Brain pericyte (primary cell): Measurements from ENCODE around the gene SELL.
"Not testable (repeated sequence)": the region's sequence is repeated elsewhere in the genome, so short reads cannot be mapped to it uniquely, and the experiment has no call there.

ENCODE experiments used
- DNase-seq: peaks from one replicate; pipeline ENCODE4 v3.0.0-alpha.2; 2012; ENCODE audit warnings: low read depth, low spot score

SELL gene

DNA sequence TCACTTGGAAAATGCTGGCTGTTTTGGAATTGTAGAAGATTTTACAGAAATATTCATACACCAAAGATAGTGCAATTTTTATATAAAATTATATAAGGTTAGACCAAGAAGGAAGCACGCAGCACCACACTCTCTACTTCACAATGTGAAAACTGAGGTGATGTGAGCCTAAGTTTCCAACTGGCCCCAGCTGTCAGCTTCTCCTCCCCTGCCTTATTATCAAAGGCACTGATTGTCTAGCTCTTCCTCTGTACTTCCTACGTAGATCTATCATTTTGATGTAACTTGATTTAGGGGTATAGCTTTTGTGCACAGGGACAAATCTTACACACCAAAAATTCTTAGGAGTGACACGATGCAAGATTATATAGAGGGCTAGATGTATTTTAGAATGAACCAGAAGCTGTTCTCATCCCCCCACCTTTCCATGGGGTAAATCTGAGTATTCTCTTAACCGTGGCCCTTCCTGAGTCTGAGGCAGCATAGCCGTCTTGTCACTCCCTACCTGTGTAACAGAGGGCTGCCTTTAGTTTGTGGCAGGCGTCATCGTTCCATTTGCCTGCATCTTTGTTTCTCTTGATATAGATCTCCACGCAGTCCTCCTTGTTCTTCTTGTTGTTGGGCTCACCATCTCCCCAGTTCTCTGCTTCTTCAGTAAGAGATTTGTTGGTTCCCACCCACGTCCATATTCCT lies 3.4 kb downstream of the SELL start:
- no peak for DNase-seq

DNA sequence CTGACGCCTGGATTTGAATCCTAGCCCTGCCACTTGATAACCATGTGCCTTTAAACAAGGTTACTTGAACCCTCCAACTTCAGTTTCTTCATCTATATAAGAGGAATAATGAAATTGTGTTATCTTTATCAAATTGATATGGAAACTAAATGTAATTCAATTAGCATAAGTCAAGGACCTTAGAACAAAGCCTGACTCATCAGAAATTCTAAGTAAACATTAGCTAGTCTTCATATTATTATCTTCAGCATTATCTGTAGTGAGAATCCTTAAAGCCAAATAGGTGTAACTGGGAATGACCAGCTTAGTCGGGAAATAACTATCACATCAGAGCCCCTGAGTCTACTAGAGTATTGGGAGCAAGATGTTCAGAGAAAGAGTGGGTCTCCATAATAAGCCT lies 6.6 kb downstream of the SELL start:
- no peak for DNase-seq

DNA sequence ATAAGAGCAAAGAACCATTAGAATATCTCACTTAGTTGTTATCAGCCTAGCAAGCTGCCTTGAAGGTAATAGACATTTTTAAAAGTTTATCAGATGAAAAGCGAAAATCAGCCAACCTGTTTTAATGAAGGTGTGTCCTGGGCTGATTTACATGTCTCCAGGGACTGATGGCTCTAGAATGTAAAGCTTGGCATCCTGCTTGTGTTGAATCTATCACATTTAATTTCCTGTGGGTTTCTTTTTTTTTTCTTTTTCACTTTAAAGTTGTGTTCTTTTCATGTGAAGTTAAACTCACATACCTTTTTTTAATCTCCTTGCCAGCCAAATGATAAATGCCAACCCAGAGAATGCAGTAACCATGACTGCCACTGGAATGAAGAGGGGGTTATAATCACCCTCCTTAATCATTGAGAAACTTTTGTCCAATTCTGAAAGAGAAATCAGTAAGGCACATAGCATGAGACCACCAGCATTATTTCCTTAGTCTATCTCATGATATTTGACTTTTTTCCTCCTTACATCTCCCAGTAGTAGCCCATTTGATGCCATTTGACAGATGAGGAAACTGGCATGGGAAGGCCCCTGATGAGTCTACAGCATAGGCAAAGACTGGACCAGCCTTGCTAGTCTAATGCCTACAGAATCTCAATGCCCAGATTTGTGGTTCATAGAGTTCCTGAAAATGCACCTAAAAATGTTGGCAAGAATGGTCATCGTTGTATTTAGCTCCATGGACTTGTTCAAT lies 10.0 kb downstream of the SELL start:
- no peak for DNase-seq

DNA sequence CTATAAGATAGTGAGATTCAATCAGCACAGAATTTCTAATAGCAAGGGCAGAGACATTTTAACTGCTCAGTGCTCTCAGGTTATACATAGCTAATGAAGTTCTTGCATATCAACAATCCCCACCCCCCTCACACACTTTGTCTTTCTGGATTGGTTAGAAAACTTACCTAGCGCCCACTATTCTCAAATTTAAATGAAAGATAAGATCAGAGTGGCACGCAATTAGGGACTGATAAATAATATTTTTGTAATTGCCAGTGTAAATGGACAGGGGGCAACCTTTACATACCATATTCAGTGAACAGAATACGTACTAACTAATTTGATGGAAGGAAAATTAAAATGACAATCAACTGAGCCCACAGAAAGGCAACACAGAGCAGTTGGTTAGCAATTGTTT lies 11.7 kb downstream of the SELL start:
- DNase-seq, result no peak

DNA sequence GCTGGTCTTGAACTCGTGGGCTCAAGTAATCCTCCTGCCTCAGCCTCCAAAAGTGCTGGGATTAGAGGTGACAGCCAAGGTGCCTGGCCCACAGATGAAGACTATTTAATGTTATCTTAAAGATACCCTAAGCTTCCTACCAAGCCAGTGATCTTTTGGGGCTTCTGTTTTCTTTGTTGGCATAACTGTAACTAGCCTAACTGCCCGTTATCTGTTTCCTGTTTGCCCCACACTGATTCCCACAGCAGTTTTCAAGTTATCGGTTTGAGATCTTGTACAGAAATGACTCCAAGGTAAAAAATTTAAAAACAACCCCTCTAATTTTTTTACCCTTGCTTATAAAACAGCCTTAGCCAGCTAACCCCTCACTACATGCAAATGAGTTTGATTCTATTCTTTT lies 12.4 kb downstream of the SELL start:
- DNase-seq, result no peak

DNA sequence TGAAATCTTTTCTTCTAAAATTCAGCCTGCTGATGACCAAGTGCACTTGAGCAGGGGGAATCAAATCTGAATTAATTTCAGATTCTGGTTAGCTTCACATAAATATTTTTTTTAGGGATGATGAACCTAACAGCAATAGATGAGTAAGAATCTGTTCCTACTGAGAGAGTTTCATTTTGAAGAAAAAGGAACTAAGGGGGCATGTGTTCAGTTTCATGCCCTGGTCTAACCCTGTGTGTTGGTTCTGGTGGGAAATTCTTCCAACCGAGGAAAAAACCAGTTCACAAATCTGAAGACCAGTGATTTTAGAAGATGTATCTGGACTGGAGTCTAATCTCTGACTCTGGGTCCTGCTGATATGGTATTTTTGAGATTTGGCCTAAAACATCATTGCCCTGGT lies 13.7 kb downstream of the SELL start:
- no peak for DNase-seq

DNA sequence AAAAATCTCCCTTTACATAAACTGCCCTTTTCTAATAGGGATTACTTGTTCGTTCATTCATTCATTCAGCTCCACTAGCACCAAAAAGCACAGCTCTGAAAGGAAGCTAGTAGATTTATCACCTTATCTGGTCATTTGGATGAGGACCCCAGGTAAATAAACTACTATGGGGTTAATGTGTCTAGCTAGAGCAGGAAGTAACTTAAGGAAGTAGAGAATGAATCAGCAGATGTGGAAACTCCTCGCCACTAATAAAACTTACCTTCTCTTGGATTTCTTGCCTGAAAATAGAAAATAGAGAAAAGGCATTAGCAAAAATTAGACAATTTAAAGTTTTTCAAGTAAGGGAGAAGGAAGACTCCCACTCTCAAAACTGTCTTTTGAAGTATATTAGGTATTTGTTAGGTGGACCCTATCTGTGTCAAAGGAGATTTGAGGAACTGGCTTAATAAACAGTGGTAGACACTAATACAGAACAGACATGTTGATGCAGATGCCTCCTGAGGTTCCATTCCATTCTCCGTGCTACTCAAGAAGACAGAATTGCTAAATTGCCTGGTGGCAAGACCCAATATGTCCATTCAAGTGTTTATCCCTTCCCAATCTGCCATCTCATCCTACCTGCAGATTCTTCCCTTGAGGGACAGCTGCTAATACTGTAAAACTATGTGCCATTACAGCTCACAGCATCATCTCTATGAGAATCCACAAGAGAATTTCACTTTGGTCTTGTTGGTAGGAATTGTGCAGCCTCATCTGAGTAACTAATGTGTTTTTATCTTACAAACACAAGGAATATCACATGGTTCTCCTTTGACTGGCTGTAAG lies 14.9 kb downstream of the SELL start:
- no peak for DNase-seq

DNA sequence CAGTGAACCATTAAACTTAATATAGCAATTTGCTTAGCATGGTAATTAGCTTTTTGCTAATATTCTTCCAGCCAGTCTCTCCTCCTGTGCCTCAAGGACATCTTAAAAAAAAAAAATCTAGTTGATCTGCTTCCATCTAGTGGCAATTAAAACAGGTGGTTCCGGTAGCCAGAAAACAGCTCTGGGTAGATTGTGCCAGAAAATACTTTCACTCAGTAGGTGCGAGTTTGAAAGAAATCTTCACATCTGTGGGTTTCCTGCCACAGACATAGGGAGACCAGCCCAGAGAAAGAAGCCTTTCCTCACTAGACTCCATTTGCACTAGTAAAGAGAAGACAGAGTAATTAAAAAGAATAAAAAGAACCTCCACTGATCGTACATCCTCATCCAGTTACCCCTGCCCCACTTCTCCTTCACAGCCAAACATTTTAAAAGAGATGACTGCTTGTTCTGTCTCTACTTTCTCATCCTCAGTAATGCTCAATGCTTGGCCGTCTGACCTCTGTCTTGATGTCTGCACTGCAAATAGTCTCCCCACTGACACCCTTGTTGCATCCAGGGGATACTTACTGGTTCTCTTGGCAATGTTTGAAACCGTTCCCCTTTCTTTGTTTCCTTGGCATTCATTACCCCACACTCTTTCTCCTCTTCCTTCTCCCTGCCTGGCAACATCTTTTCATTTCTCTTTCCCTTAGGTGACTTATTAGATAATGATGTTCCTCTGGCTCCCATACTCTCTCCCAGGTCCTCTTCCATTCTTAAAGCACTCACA lies 16.9 kb downstream of the SELL start:
- DNase-seq, result no peak

DNA sequence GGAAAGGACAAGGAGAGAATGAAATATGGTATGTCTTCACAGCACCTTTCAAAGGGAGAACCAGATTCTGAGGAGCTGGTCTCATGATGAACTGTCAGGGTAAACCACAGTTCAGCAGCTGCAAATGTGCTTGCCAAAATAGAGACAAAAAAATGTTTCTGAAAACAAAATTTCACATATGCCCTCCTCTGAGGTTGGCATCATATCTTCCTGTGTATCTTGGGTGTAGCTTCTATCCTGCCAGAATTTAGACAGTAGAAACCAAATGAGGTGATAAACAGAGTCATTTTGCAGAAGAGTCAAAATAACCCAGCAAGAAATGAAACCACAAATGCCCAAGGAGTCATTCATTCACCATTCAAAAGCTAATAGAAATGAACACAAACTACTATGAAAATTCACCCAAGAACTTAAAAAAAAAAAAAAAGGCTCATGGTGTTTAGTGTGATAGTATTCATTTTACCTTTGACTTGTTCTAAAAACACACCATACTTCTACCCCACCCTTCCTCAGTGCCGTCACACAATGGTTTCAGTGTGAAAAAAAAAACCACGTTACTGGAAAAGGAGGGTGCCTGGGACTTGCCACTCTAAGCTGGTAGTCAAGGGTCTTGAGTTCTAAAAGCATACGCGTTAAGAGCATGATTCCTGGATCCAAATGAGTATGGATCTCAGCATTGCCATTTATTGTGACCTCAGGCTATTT lies 18.5 kb downstream of the SELL start:
- DNase-seq, result no peak

DNA sequence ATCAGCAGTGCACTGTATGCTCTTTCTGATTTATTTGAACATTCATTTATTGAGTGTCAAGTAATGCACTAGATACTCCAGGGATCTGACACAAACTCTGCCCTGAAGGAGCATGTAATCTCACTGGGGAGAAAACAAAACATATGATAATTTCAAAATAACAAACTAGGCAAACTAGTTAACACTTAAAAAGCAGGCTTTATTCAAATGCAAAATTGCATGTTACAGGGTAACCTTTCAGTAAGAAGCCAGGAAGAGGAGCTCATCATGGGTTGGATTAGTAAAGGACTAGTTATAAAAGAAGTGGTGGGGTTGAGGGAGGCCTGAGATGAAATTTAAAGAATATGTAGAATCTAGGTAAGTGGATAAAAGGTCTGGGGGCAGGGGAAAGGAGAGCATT lies 20.9 kb downstream of the SELL start:
- no peak for DNase-seq

DNA sequence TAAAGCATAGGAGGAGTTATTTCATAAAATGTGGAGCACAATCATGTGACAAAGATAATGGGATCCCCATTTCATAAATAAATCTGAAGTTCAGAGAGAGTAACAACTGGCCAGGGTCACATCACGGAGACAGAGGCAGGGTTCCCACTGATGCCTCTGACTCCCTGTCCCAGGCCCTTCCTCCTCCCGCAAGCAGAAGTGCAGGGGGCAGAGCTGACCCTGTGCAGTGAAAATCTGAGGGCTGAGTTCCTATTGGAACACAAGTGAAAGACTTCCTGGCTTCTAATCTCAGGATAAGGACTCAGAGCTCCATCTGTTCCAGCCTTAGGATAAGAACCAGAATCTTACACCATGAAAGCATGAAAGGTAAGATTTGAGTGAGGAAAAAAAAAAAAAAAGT lies 22.0 kb downstream of the SELL start:
- DNase-seq, result no peak

DNA sequence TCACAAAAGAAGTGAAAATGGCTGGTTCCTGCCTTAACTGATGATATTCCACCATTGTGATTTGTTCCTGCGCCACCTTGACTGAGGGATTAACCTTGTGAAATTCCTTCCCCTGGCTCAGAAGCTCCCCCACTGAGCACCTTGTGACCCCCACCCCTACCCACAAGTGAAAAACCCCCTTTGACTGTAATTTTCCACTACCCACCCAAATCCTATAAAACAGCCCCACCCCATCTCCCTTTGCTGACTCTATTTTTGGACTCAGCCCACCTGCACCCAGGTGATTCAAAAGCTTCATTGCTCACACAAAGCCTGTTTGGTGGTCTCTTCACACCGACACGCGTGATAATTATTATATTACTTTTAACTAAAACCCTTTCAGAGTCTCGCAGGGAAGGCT lies 23.0 kb downstream of the SELL start:
- DNase-seq, result not testable (repeated sequence)

DNA sequence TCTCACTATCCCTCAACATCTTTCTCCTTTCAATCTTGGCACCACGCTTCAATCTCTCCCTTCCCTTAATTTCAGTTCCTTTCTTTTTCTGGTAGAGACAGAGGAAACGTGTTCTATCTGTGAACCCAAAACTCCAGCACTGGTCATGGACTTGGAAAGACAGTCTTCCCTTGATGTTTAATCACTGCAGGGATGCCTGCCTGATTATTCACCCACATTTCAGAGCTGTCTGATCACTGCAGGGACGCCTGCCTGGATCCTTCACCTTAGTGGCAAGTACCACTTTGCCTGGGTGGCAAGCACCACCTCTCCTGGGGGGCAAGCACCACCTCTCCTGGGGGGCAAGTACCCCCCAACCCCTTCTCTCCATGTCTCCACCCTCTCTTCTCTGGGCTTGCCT lies 27.8 kb downstream of the SELL start:
- DNase-seq, result no peak

DNA sequence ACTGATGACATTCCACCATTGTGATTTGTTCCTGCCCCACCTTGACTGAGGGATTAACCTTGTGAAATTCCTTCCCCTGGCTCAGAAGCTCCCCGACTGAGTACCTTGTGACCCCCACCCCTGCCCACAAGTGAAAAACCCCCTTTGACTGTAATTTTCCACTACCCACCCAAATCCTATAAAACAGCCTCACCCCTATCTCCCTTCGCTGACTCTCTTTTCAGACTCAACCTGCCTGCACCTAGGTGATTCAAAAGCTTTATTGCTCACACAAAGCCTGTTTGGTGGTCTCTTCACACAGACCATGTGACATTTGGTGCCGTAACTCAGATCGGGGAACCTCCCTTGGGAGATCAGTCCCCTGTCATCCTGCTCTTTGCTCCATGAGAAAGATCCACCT lies 28.3 kb downstream of the SELL start:
- not testable (repeated sequence) for DNase-seq

DNA sequence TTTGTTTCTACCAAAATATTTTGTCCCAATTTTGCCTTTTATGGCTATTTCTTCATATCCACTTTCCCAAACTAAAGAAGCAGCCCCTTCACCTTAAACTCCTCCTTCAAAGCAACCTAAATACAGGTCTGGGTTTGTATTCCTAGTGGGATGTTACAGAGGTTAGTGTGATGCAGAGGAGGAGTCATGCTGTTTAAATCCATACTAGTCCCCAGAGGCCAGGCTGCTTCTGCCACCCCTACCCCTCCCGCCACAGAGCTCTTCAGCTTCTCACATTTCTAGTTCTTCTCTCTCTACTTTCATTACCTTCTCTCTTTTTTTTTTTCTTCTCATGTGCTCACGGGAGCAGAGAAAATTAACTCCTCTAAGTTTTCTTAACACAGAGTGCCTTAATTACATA lies 29.3 kb downstream of the SELL start:
- no peak for DNase-seq

DNA sequence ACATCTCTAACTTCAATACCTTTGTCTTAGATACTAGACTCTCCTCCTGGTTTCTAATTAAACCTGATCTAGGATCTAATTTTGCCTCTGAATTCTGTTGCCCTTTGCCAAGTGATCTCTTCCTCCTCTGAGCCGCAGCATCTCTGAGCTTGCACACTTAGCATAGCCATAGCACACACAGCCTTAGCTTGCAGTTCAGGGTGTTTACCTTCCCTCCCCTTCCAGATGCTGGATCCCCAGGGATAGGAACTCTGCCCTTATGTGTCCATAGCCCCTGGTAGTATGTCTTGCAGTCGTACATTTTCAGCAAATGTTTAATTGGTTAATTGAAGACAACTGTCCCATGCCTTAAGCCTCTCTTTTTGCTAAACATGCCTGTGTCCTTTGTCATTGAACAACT lies 30.3 kb downstream of the SELL start:
- no peak for DNase-seq

DNA sequence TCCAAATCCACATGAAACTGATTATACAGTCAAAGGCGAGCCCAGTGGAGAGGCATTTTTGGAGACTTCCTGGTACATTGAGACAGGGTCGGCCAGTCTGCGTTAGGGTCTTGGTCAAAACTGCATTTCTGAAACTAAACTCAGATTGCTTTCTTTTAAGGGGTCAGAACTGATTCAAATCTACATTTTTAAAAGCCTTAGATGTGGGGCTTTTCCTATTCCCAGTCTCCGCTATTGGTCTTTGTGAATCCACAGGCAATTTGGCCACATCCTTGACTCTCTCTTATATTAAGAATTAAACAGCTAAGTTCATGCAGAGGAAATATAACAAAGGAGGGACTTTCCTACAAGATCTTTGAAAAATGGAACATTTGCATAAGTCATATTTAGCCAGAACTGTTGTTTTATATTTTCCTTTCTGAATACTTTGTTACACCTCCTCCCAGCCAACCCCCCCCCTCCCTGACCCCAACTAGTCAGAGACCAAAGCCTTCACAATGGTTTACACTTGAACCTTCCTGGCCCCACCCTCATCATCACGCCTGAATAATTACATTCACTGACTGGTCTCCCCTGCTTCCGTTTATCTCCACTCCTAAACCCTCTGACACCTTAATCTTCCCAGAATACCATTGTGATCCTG lies 30.9 kb downstream of the SELL start:
- DNase-seq, result no peak

DNA sequence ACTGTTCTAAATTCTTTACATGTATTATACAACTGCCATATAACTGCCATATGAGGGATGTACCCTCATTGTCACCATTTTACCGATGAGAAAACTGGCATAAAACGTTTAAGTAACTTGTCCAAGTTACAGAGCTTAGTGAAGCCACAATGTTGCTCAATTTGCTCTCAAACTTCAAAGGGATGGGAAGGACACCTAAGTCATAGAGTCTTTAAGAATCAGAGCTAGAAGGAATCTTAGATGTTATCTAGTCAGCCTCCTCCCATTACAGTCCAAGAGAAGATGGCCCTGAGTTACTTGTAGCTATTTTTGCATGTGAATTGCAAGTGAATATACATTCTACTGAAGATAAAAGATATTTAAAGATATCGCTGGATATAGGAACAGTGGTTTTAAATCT lies 31.7 kb downstream of the SELL start:
- no peak for DNase-seq

DNA sequence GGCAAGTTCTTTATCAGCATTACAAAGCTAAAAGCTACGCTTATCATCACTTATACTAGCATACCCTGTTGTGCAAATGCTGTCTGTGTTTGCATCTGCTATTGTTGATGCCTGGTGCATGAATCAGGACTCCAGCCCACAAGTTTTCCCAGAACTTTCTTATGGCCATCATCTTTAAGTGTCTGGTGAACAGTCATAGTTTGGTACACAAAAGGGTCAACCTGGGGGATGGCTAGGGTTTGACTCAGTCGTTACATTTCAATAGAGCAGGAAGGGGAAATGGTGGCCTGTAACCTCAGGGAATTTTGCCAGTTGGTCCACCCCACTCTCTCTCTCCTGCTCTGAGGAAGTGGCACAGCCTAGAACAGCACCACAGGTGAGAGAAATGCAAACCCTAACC lies 35.4 kb downstream of the SELL start:
- DNase-seq, result no peak

DNA sequence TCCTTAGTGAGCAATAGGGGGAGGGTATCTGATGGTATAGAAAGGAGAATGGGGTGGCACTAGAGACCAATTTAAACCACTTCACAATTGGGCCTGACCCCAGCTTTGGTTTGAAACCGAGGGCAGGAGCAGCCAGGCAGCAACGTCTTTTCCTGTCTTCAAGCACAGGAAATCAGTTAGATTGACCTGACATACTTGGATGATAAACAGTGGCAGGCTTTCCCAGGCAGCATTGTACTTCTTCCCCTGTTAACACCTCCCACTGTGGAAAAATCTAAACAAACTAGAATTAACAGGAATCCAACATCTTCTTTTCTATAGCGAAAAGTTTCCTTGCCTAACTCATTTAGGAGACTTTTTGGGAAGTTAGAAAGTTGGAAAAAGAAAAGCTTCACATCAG lies 40.6 kb downstream of the SELL start:
- DNase-seq, result no peak

DNA sequence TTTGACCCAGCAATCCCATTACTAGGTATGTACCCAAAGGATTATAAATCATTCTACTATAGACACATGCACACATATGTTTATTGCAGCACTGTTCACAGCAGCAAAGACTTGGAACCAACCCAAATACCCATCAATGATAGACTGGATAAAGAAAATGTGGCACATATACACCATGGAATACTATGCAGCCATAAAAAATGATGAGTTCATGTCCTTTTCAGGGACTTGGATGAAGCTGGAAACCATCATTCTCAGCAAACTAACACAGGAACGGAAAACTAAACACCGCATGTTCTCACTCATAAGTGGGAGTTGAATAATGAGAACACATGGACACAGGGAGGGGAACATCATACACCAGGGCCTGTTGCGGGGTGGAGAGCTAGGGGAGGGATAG lies 41.2 kb downstream of the SELL start:
- not testable (repeated sequence) for DNase-seq
